Measurements from ENCODE around the gene DLEC1. TPM values are rescaled to one million over a fixed set of nuclear protein-coding genes. Genes with fewer than 3 reads are reported as not detected.
"Not testable (repeated sequence)": the region's sequence is repeated elsewhere in the genome, so short reads cannot be mapped to it uniquely, and the experiment has no call there.

DLEC1 gene
- total and polyA plus RNA-seq, 7 donors, result 0.16 to 0.60 (median 0.41) TPM

GRCh38 chr3:38157595-38157994 lies 118.6 kb downstream of the DLEC1 start:
- intact Hi-C loops (cut with DNase I), result no loop called here
- TF ChIP-seq CTCF (IDR thresholded peaks at IDR 0.05) (no peak), EP300 (IDR thresholded peaks at IDR 0.05) (no peak), POLR2AphosphoS5 (IDR thresholded peaks at IDR 0.05) (no peak), POLR2A (IDR thresholded peaks at IDR 0.05) (no peak)
- WGBS, 2 donors, result 79 to 85% methylated on average over 3 of the region's 3 CpGs
- Histone ChIP-seq H3K9me3 (no peaks in the 10 kb centered on the region), H3K27ac (no peak overlapping the region), H3K4me3 (no peak overlapping the region), H3K4me1 (no peaks in the 10 kb centered on the region), H3K36me3 (no peaks in the 10 kb centered on the region), H3K27me3 (no peaks in the 10 kb centered on the region)
- DNase-seq, result no peak

- intact Hi-C loops (cut with DNase I), result no loop called here
- Histone ChIP-seq H3K9me3 (no peaks in the 10 kb centered on the region), H3K36me3 (no peaks in the 10 kb centered on the region), H3K4me3 (no peak overlapping the region), H3K4me1 (no peaks in the 10 kb centered on the region), H3K27ac (no peak overlapping the region), H3K27me3 (no peaks in the 10 kb centered on the region)
- WGBS, 2 donors, result 73 to 84% methylated on average over 5 of the region's 5 CpGs
- no peak for DNase-seq
- TF ChIP-seq POLR2A (IDR thresholded peaks at IDR 0.05) (no peak), CTCF (IDR thresholded peaks at IDR 0.05) (no peak), POLR2AphosphoS5 (IDR thresholded peaks at IDR 0.05) (no peak), EP300 (IDR thresholded peaks at IDR 0.05) (no peak)
Observed at GRCh38 chr3:38158472-38158871, 119.5 kb downstream of the DLEC1 start.

GRCh38 chr3:38160704-38161103 lies 121.7 kb downstream of the DLEC1 start:
- not testable (repeated sequence) for H3K4me1 ChIP-seq, DNase-seq, H3K27me3 ChIP-seq, H3K4me3 ChIP-seq, H3K9me3 ChIP-seq, H3K36me3 ChIP-seq, H3K27ac ChIP-seq
- 92 to 96% methylated on average over 11 of the region's 11 CpGs for WGBS, 2 donors
- intact Hi-C loops (cut with DNase I), result loop anchor here (10.0 kb wide), 2 partner anchors 184 to 294 kb away; partner anchors contain the start of genes ACVR2B and XYLB

- Histone ChIP-seq H3K4me1 (peaks cover 0 to 20% (median 15%) of the 10 kb centered on the region in 4 donors), H3K36me3 (no peaks in the 10 kb centered on the region), H3K9me3 (no peaks in the 10 kb centered on the region), H3K4me3 (no peak overlapping the region), H3K27me3 (no peaks in the 10 kb centered on the region), H3K27ac (peak overlapping the region in 1 of 4 donors; percentile 92)
- 91 to 94% methylated on average over 12 of the region's 12 CpGs for WGBS, 2 donors
- intact Hi-C loops (cut with DNase I), result loop anchor here (10.0 kb wide), 2 partner anchors 182 to 292 kb away; partner anchors contain the start of genes ACVR2B and XYLB
- TF ChIP-seq EP300 (IDR thresholded peaks at IDR 0.05) (no peak), POLR2A (IDR thresholded peaks at IDR 0.05) (no peak), CTCF (IDR thresholded peaks at IDR 0.05) (no peak), POLR2AphosphoS5 (IDR thresholded peaks at IDR 0.05) (no peak)
- DNase-seq, result no peak
Observed at GRCh38 chr3:38163117-38163840, 124.3 kb downstream of the DLEC1 start.

- intact Hi-C loops (cut with DNase I), result loop anchor here (10.0 kb wide), 2 partner anchors 181 to 291 kb away; partner anchors contain the start of genes ACVR2B and XYLB
- H3K4me3 ChIP-seq, result peak overlapping the region; percentile 73 to 98 (median 93)
- 43 to 66% methylated on average over 24 of the region's 24 CpGs for WGBS, 2 donors
- H3K9me3 ChIP-seq, result no peaks in the 10 kb centered on the region
- no peaks in the 10 kb centered on the region for H3K36me3 ChIP-seq
- TF ChIP-seq EP300 (IDR thresholded peaks at IDR 0.05), result no peak
- no peak for TF ChIP-seq POLR2A (IDR thresholded peaks at IDR 0.05)
- TF ChIP-seq CTCF (IDR thresholded peaks at IDR 0.05), result no peak
- TF ChIP-seq POLR2AphosphoS5 (IDR thresholded peaks at IDR 0.05), result no peak
- no peak for DNase-seq
- peak overlapping the region; percentile 92 to 99 (median 98) for H3K27ac ChIP-seq
- H3K4me1 ChIP-seq, result peaks cover 0 to 20% (median 19%) of the 10 kb centered on the region in 4 donors
- no peaks in the 10 kb centered on the region for H3K27me3 ChIP-seq
Observed at GRCh38 chr3:38163841-38164642, 125.0 kb downstream of the DLEC1 start.
